HL-60 (cell line): Measurements from ENCODE around the gene ERCC3.
A peak's percentile ranks its signal among the peaks of the same experiment; 100 is the strongest.

Experiments
- DNase-seq, 2 experiments: peaks; one replicate each; pipeline ENCODE4 v3.0.0-alpha.2; 2010 to 2020; ENCODE audit warnings: low read depth in 1 of 2, low spot score in 1 of 2
- H3K27ac ChIP-seq: fragments of 250-450 bp; sonication (Bioruptor Pico); replicated peaks from 2 replicates; pipeline ENCODE4 v1.5.1; 2020; ENCODE audit warnings: mild to moderate bottlenecking, moderate library complexity
- H3K27me3 ChIP-seq: fragments of 250-450 bp; sonication (Bioruptor Pico); 2 replicates; pipeline ENCODE4 v1.5.1; 2021; ENCODE audit warnings: mild to moderate bottlenecking, moderate library complexity; ENCODE audit not compliant: insufficient read depth, poor library complexity, severe bottlenecking
- H3K4me3 ChIP-seq: replicated peaks from 2 replicates; pipeline ENCODE4 v1.5.1; 2011; ENCODE audit warnings: mild to moderate bottlenecking, control low read depth, low read length; ENCODE audit not compliant: insufficient read depth
- CTCF ChIP-seq: IDR thresholded peaks from one replicate; pipeline ENCODE4 v1.5.1; 2011; ENCODE audit warnings: low read length, control low read depth, inconsistent platforms; ENCODE audit not compliant: insufficient read depth
- GABPA ChIP-seq: IDR thresholded peaks from 2 replicates; pipeline ENCODE4 v1.6.1; 2012; ENCODE audit warnings: low read depth
- POLR2AphosphoS5 ChIP-seq: IDR thresholded peaks from 2 replicates; pipeline ENCODE4 v1.6.1; 2012; ENCODE audit warnings: low read depth
- REST ChIP-seq: IDR thresholded peaks from 2 replicates; pipeline ENCODE4 v1.6.1; 2012; ENCODE audit warnings: low read depth; ENCODE audit not compliant: insufficient replicate concordance
- SPI1 ChIP-seq: IDR thresholded peaks from 2 replicates; pipeline ENCODE4 v1.6.1; 2012; ENCODE audit warnings: low read depth, mild to moderate bottlenecking, borderline replicate concordance

ERCC3 gene

GRCh38 chr2:127220768-127221527 is 73.0 kb downstream of the ERCC3 start:
- no peak for TF ChIP-seq GABPA
- no peak for TF ChIP-seq SPI1
- TF ChIP-seq REST, result no peak
- TF ChIP-seq POLR2AphosphoS5, result no peak
- Histone ChIP-seq H3K27me3 (peaks cover 43% of the 10 kb centered on the region), H3K4me3 (no peak overlapping the region), H3K27ac (no peak overlapping the region)
- DNase-seq, result peak in 1 of 2 experiments; percentile 37

- DNase-seq, result no peak
Measured at GRCh38 chr2:127220102-127220767, 73.7 kb downstream of the ERCC3 start, which contains the start of gene CYP27C1. TSS of gene CYP27C1 (minus strand) at chr2:127220299. CDS start at chr2:127220270, 29 bp downstream.

More at GRCh38 chr2:127220102-127220767, 73.7 kb downstream of the ERCC3 start, which contains the start of gene CYP27C1:
- H3K27ac ChIP-seq, result no peak within 1 kb of the TSS
- TF ChIP-seq REST, result no peak
- no peak for TF ChIP-seq SPI1
- TF ChIP-seq POLR2AphosphoS5, result no peak
- TF ChIP-seq GABPA, result no peak
- no peak for TF ChIP-seq CTCF
- H3K4me3 ChIP-seq, result peak within 1 kb of the TSS; percentile 24
- H3K27me3 ChIP-seq, result peaks cover 43% of the 10 kb centered on the region
